Right lobe of liver (tissue), 6 donors: ENCODE measurements around the gene SLC2A5. TPM values are rescaled to one million over a fixed set of nuclear protein-coding genes. Genes with fewer than 3 reads are reported as not detected.

ENCODE experiments used
- ATAC-seq, 4 donors: fragments of 200-7000 bp; cut with Tn5 transposase; one replicate each; pipeline ENCODE4 v1.9.1; 2020; ENCODE audit warnings: mild to moderate bottlenecking in 4 of 4, moderate library complexity in 4 of 4
- DNase-seq, 3 donors: peaks; one replicate each; pipeline ENCODE4 v3.0.0-alpha.2; 2020
- H3K27ac ChIP-seq, 3 donors: fragments of 200-600 bp; one replicate each; pipeline ENCODE4 v1.8.0; 2022
- H3K27me3 ChIP-seq, 2 donors: fragments of 200-600 bp; one replicate each; pipeline ENCODE4 v1.8.0; 2022
- H3K36me3 ChIP-seq, 4 donors: fragments of 200-600 bp; sonication (generic) in 1 of 4; one replicate each; pipeline versions ENCODE4 v1.5.1 to v1.8.0; 2017 to 2022; ENCODE audit warnings: control low read depth in 1 of 4
- H3K4me1 ChIP-seq, 4 donors: fragments of 200-600 bp; sonication (generic) in 1 of 4; one replicate each; pipeline versions ENCODE4 v1.5.1 to v1.8.0; 2017 to 2022; ENCODE audit warnings: control low read depth in 1 of 4
- H3K4me3 ChIP-seq, 3 donors: fragments of 200-600 bp; one replicate each; pipeline ENCODE4 v1.8.0; 2022
- H3K9me3 ChIP-seq, 4 donors: fragments of 200-600 bp; sonication (generic) in 1 of 4; one replicate each; pipeline versions ENCODE4 v1.5.1 to v1.8.0; 2017 to 2022; ENCODE audit warnings: control low read depth in 1 of 4
- POLR2A ChIP-seq: fragments of 450-650 bp; IDR thresholded peaks from one replicate; pipeline ENCODE4 v1.6.1; 2017; ENCODE audit warnings: antibody characterized with exemption, mild to moderate bottlenecking
- WGBS: methylation state at CpG from one replicate; pipeline ENCODE4 v1.1.6; 2018; ENCODE audit warnings: low coverage, low lambda C conversion rate; ENCODE audit not compliant: insufficient coverage; ENCODE audit errors: missing lambda C conversion rate; 5-methylcytosine and 5-hydroxymethylcytosine counted together
- intact Hi-C, 2 donors: fragments of 100-400 bp; cut with DNase I; formaldehyde crosslinking; loops; one replicate each; pipeline versions ENCODE4 v1.11.2 to v1.14.1; 2022
- total RNA-seq, 6 experiments: library from RNA; depleted of rRNA in 2 of 6; stranded (reverse); fragments of >200 nt in 2 of 6; fragmentation: NEBNext Ultra II Directional in 3 of 6; extraction: Animal tissue kit (Norgen Biotek cat#: 25700) in 3 of 6; gene quantifications; one replicate each; pipeline versions ENCODE4 v1.1.0 to v1.2.4, GENCODE V29; 2016 to 2023
- TF ChIP-seq, protein P1 (sequence below), 4 donors: fragments of 200-600 bp in 3 of 4; fragments of 450-650 bp in 1 of 4; IDR thresholded peaks; one replicate each; pipeline versions ENCODE4 v1.5.1 to v1.8.0; 2016 to 2022; ENCODE audit warnings: antibody characterized with exemption in 4 of 4, mild to moderate bottlenecking in 2 of 4
- donor health status: DM: no; HTN: yes; CAD: no.
- donor health status: DM: no; HTN: no; CAD: no.
- donor health status: DM: no; HTN: no; CAD: no.
- donor health status: DM: no; HTN: yes; CAD: no.
- donor health status: DM: no; HTN: yes; CAD: no.

Gene SLC2A5
- total RNA-seq, 6 experiments from 2014 or later: 0.19 to 3.5 (median 0.30) TPM

DNA sequence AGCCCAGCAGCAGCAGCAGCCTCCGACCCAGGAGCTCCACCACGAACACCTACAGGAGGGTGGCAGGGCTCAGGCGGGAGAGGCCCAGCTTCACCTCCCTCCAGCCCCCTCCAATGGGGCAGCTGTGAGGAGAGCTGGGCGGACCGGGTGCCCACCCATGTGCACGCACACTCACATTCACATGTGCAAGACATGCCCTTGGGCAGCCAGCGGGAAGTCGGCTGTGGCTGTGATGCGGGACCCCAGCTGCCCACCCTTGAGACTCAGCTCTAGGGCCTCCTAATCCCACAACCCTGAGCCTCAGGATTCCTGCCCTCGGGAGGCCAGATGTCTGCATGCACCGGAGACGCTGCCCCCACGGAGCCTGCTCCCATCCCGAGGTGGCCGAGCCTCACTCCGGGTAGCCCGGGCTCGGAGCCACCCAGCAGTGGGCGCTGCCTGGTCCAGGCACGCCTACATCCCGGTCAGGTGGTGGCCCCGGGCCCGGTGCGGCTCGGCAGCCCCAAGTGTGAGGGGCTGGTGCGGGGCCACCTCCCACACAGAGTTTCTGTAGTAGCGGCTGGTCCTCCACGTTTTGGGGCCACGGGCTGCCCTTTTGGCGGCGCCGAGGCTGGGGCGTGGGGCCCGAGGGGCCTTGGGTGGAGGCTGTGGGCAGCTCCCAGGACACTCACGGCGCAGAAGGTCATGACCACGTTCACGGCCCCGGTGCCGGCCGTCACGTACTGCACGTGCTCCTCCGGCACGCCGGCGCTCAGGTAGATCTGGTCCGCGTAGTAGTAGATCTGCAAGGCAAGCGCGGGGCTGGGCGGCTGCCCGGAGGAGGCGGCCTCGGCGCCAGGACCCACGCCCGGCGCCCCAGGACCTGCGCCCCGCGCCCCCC lies 30.3 kb downstream of the SLC2A5 start:
- peaks cover 0 to 3% (median 0%) of the 10 kb centered on the region in 4 donors for H3K9me3 ChIP-seq
- DNase-seq (no peak), ATAC-seq (peak in 1 of 4 donors; percentile 13)
- no peaks in the 10 kb centered on the region for H3K27me3 ChIP-seq
- no peak for TF ChIP-seq POLR2A
- TF ChIP-seq, protein P1, sequence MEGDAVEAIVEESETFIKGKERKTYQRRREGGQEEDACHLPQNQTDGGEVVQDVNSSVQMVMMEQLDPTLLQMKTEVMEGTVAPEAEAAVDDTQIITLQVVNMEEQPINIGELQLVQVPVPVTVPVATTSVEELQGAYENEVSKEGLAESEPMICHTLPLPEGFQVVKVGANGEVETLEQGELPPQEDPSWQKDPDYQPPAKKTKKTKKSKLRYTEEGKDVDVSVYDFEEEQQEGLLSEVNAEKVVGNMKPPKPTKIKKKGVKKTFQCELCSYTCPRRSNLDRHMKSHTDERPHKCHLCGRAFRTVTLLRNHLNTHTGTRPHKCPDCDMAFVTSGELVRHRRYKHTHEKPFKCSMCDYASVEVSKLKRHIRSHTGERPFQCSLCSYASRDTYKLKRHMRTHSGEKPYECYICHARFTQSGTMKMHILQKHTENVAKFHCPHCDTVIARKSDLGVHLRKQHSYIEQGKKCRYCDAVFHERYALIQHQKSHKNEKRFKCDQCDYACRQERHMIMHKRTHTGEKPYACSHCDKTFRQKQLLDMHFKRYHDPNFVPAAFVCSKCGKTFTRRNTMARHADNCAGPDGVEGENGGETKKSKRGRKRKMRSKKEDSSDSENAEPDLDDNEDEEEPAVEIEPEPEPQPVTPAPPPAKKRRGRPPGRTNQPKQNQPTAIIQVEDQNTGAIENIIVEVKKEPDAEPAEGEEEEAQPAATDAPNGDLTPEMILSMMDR (IDR thresholded peaks at IDR 0.05): no peak
- no peaks in the 10 kb centered on the region for H3K4me1 ChIP-seq
- no peak overlapping the region for H3K4me3 ChIP-seq
- 87% methylated on average over 3 of the region's 62 CpGs for WGBS
- no peaks in the 10 kb centered on the region for H3K36me3 ChIP-seq
- H3K27ac ChIP-seq: no peak overlapping the region
- intact Hi-C loops: no loop called here

DNA sequence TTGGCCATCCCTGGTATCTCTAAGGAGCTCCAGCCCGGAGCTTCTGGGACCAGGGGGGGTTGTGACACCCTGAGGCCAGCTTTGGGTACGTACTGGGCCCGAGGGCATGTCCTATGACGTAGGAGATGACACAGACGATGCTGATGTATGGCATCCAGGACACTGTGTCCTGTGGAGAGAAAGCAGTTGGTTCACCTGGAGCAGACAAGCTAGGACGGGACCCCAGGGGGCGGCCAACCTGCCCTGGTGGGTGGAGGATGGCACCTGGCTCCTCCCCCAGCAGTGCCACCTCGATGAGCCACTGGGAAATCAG lies 31.1 kb downstream of the SLC2A5 start:
- Histone ChIP-seq H3K27ac (no peak overlapping the region), H3K9me3 (peaks cover 0 to 3% (median 0%) of the 10 kb centered on the region in 4 donors), H3K4me1 (no peaks in the 10 kb centered on the region), H3K36me3 (no peaks in the 10 kb centered on the region), H3K27me3 (no peaks in the 10 kb centered on the region), H3K4me3 (no peak overlapping the region)
- WGBS: no CpG with 5 or more reads among the region's 8 CpGs
- ATAC-seq (no peak), DNase-seq (no peak)
- TF ChIP-seq, protein P1 (IDR thresholded peaks at IDR 0.05): no peak
- TF ChIP-seq POLR2A: no peak
- intact Hi-C loops: no loop called here

DNA sequence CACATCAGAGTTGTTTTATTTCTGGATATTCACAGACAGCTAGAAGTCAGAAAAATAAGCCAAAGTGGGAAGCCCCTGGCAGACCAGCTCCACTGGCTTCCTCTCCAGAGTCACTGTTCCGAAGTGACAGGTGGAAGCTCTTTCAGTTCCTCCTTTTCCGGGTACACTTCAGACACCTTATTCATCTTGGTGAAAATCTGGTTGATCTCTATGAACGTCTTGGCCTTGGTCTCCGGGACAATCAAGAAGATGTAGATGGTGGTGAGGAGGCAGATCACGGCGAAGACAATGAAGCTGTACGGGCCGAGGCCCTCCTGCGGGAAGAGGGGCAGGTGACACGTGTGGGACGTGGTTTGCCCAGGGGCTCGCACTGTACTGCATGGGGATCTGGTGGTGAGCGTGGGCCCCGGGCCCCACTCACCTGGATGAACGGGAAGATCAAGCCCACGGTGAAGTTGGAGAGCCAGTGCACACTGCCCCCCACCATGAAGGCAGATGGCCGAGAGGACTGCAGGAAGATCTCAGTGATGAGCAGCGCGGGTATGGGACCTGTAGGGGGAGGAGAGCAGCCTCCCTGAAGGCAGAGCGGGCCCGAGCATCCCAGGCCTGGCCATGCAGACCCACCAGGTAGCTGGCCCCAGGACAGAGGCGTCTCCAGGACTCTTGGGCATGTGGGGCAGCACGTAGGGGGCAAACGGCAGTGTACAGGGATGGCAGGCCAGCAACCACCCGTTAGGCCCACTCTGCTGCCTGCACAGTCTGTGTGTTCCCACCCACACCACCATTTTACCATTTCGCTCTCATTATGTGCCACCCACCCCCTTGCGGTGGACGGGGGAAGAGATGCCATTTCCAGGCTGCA lies 31.7 kb downstream of the SLC2A5 start:
- no peak overlapping the region for H3K27ac ChIP-seq
- DNase-seq: no peak

DNA sequence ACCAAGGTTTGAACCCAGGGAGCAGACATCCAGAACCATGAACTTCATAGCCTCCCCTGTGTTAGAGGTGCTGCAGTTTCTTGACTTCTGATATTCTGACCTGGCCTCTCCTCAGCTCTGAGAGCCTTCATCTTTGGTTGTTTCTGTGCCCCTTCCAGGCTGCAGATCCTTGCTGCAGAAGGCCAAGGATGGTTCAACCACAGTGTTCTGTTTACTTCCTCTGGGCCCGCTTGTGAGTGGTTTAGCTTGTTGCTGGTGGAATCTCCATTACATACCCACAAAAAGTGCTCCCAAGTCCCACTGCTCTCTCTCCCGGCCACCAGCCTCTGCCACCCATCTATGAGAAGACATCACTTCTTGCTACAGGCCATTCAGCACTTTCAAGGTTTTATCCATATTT lies 34.2 kb downstream of the SLC2A5 start:
- intact Hi-C loops: no loop called here
- Histone ChIP-seq H3K4me3 (no peak overlapping the region), H3K27ac (no peak overlapping the region), H3K4me1 (no peaks in the 10 kb centered on the region), H3K27me3 (no peaks in the 10 kb centered on the region), H3K36me3 (no peaks in the 10 kb centered on the region), H3K9me3 (peaks cover 0 to 3% (median 0%) of the 10 kb centered on the region in 4 donors)
- no peak for DNase-seq
- TF ChIP-seq, protein P1 (IDR thresholded peaks at IDR 0.05): no peak
- no peak for TF ChIP-seq POLR2A
- 90% methylated on average over 2 of the region's 2 CpGs for WGBS
- no peak for ATAC-seq

More for the DNA sequence above, 31.7 kb downstream of the SLC2A5 start:
- no peaks in the 10 kb centered on the region for H3K4me1 ChIP-seq
- peak in 1 of 4 donors; percentile 7 for ATAC-seq
- H3K4me3 ChIP-seq: no peak overlapping the region
- H3K36me3 ChIP-seq: no peaks in the 10 kb centered on the region
- H3K27me3 ChIP-seq: no peaks in the 10 kb centered on the region
- 76% methylated on average over 11 of the region's 28 CpGs for WGBS
- TF ChIP-seq, protein P1 (IDR thresholded peaks at IDR 0.05): no peak
- TF ChIP-seq POLR2A: no peak
- intact Hi-C loops: no loop called here
- peaks cover 0 to 3% (median 0%) of the 10 kb centered on the region in 4 donors for H3K9me3 ChIP-seq
